ENCODE measurements around the gene MAPK8.

The MAPK8 gene

DNA sequence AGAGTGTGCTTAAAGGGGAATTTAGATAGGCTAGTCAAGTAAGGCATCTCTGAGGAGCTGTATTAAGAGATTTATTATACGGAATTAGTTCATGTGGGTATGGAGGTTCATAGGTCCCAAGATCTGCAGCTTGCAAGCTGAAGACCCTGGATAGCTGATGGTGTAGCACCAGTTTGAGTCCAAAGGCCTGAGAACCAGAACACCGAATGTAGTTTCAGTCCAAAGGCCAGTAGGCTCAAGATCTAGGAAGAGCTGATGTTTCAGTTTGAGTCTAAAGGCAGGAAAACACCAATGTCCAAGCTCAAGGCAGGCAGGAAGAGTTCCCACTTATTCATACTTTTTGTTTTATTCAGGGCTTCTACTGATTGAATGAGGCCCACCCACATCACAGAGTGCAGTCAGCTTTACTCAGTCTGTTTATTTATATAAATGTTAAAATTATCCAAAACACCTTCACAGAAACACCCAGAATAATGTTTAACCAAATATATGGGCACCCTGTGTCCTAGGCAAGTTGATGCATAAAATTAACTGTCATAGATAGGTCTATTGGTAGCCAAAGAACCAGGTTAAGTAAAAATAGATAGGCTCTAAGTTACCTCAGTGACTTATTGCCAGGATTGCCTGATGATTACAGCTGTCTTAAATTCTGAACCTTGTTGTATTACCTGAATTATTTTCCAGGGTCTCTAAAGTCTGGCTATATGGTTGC lies 83.5 kb downstream of the MAPK8 start:
- Histone ChIP-seq H3K4me2 (peak overlapping the region; percentile 43), H3K9ac (no peak overlapping the region), H3K36me3 (ENCODE audit: insufficient read depth) (no peaks in the 10 kb centered on the region), H2AFZ (ENCODE audit: low read depth) (no peak overlapping the region), H3K4me1 (ENCODE audit: low read depth, poor library complexity, severe bottlenecking) (peaks cover 71% of the 10 kb centered on the region), H3K27me3 (ENCODE audit: insufficient read depth, low read depth) (no peaks in the 10 kb centered on the region), H3K79me2 (ENCODE audit: insufficient read depth, low read depth) (peaks cover 8% of the 10 kb centered on the region; the same call in 1 of the 2 replicates), H4K20me1 (ENCODE audit: insufficient read depth) (no peaks in the 10 kb centered on the region), H3K4me3 (IDR thresholded peaks at IDR 0.05; ENCODE audit: insufficient read depth, low read depth, low read length) (no peak overlapping the region), H3K27ac (peak overlapping the region; percentile 53)
- TF ChIP-seq, protein P1, sequence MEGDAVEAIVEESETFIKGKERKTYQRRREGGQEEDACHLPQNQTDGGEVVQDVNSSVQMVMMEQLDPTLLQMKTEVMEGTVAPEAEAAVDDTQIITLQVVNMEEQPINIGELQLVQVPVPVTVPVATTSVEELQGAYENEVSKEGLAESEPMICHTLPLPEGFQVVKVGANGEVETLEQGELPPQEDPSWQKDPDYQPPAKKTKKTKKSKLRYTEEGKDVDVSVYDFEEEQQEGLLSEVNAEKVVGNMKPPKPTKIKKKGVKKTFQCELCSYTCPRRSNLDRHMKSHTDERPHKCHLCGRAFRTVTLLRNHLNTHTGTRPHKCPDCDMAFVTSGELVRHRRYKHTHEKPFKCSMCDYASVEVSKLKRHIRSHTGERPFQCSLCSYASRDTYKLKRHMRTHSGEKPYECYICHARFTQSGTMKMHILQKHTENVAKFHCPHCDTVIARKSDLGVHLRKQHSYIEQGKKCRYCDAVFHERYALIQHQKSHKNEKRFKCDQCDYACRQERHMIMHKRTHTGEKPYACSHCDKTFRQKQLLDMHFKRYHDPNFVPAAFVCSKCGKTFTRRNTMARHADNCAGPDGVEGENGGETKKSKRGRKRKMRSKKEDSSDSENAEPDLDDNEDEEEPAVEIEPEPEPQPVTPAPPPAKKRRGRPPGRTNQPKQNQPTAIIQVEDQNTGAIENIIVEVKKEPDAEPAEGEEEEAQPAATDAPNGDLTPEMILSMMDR (conservative IDR thresholded peaks at IDR 0.05; ENCODE audit: low read depth, low read length): no peak

- no peaks in the 10 kb centered on the region for H3K27me3 ChIP-seq (ENCODE audit: insufficient read depth, low read depth)
- H3K9ac ChIP-seq: no peak overlapping the region
- no peaks in the 10 kb centered on the region for H3K36me3 ChIP-seq (ENCODE audit: insufficient read depth)
- H3K4me2 ChIP-seq: peak overlapping the region; percentile 43
- H3K79me2 ChIP-seq (ENCODE audit: insufficient read depth, low read depth): peaks cover 8% of the 10 kb centered on the region; the same call in 1 of the 2 replicates
- H3K4me3 ChIP-seq (IDR thresholded peaks at IDR 0.05; ENCODE audit: insufficient read depth, low read depth, low read length): no peak overlapping the region
- H4K20me1 ChIP-seq (ENCODE audit: insufficient read depth): no peaks in the 10 kb centered on the region
- H3K4me1 ChIP-seq (ENCODE audit: low read depth, poor library complexity, severe bottlenecking): peaks cover 66% of the 10 kb centered on the region
- no peak overlapping the region for H2AFZ ChIP-seq (ENCODE audit: low read depth)
- TF ChIP-seq, protein P1 (conservative IDR thresholded peaks at IDR 0.05; ENCODE audit: low read depth, low read length): no peak
- H3K27ac ChIP-seq: no peak overlapping the region
Measured at GRCh38 chr10:48390558-48390871, 84.0 kb downstream of the MAPK8 start.

DNA sequence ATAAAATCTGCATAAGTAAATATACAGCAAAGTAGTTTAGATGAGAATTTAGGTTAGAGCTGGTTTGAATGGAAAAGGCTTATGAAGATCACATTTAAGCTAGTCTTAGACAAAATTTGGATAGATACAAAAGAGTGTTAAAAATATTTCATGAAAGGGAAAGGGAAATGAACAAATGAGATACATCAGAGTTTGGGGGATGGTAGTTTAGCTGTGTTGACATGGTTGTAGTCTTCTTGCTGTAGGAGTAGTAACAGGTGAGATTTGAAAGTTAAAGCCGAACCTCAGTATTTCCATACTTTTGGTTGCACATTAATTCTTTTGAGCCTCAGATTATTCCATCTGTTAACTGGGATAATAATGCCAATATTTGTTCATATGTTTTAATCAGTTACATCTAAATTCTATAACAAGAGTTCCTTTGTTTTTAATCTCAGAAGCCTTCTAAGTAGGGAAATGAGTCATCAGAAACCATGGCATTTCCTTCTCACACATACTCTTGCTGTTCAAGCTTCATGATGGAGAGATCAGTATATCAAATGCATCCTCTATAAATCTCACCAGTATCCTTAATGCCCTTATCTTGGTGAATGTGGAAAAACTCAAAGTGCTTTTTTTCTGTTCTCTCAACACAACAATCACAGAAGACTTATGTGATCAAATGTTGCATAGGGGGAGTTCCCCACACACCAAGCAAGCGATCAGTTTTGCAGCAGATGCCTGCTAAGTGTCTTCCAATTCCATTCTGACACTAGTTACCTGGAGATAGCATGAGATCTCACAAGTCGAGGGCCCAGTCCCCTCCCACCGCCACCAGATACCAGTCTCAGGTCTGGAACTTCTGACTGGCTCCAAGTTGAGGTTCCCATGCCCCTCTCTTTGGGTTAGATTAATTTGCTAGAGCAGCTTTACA lies 84.7 kb downstream of the MAPK8 start:
- H3K9ac ChIP-seq: no peak overlapping the region
- H3K4me1 ChIP-seq (ENCODE audit: low read depth, poor library complexity, severe bottlenecking): peaks cover 59% of the 10 kb centered on the region
- H3K4me2 ChIP-seq: peak overlapping the region; percentile 43
- no peak overlapping the region for H3K4me3 ChIP-seq (IDR thresholded peaks at IDR 0.05; ENCODE audit: insufficient read depth, low read depth, low read length)
- H4K20me1 ChIP-seq (ENCODE audit: insufficient read depth): no peaks in the 10 kb centered on the region
- H3K27ac ChIP-seq: no peak overlapping the region
- peaks cover 8% of the 10 kb centered on the region; the same call in 1 of the 2 replicates for H3K79me2 ChIP-seq (ENCODE audit: insufficient read depth, low read depth)
- H2AFZ ChIP-seq (ENCODE audit: low read depth): no peak overlapping the region
- TF ChIP-seq, protein P1 (conservative IDR thresholded peaks at IDR 0.05; ENCODE audit: low read depth, low read length): no peak
- H3K27me3 ChIP-seq (ENCODE audit: insufficient read depth, low read depth): no peaks in the 10 kb centered on the region
- H3K36me3 ChIP-seq (ENCODE audit: insufficient read depth): no peaks in the 10 kb centered on the region

GRCh38 chr10:48391994-48392393 lies 85.5 kb downstream of the MAPK8 start:
- Histone ChIP-seq H3K36me3 (ENCODE audit: insufficient read depth) (no peaks in the 10 kb centered on the region), H4K20me1 (ENCODE audit: insufficient read depth) (no peaks in the 10 kb centered on the region), H3K4me1 (ENCODE audit: low read depth, poor library complexity, severe bottlenecking) (peaks cover 51% of the 10 kb centered on the region), H3K27me3 (ENCODE audit: insufficient read depth, low read depth) (no peaks in the 10 kb centered on the region), H3K4me2 (peak overlapping the region; percentile 43; the same call in 1 of the 2 replicates), H3K9ac (no peak overlapping the region), H3K79me2 (ENCODE audit: insufficient read depth, low read depth) (peaks cover 8% of the 10 kb centered on the region; the same call in 1 of the 2 replicates), H3K4me3 (IDR thresholded peaks at IDR 0.05; ENCODE audit: insufficient read depth, low read depth, low read length) (no peak overlapping the region), H3K27ac (no peak overlapping the region), H2AFZ (ENCODE audit: low read depth) (no peak overlapping the region)
- TF ChIP-seq, protein P1 (conservative IDR thresholded peaks at IDR 0.05; ENCODE audit: low read depth, low read length): no peak

All from KMS-11 (cell line).